SU-DHL-6 (cell line): ENCODE results near the gene KCTD17.

ENCODE experiments used
- H2AFZ ChIP-seq: fragments of 200-600 bp; sonication (generic); 2 replicates; pipeline ENCODE4 v1.6.1; 2014; ENCODE audit warnings: low read depth, mild to moderate bottlenecking, moderate library complexity, mixed read lengths, antibody characterized with exemption, low read length; ENCODE audit not compliant: severe bottlenecking
- H3F3A ChIP-seq: fragments of 200-600 bp; shearing (Covaris generic); 2 replicates; pipeline ENCODE4 v1.6.0; 2016; ENCODE audit warnings: antibody characterized with exemption, mild to moderate bottlenecking; ENCODE audit not compliant: insufficient read depth
- H3K27ac ChIP-seq: fragments of 200-600 bp; sonication (generic); 2 replicates; pipeline ENCODE4 v1.5.1; 2016; ENCODE audit warnings: low read depth, mild to moderate bottlenecking, low read length, moderate library complexity, mixed read lengths
- H3K27me3 ChIP-seq: fragments of 200-600 bp; sonication (generic), shearing (Covaris generic); 2 replicates; pipeline ENCODE4 v1.6.0; 2014; ENCODE audit warnings: mild to moderate bottlenecking, low read length
- H3K36me3 ChIP-seq: fragments of 200-600 bp; sonication (generic); 2 replicates; pipeline ENCODE4 v1.6.1; 2014; ENCODE audit warnings: mild to moderate bottlenecking, low read length, mixed read lengths
- H3K4me2 ChIP-seq: fragments of 300-600, 200-600 bp; shearing (Covaris generic), sonication (generic); 2 replicates; pipeline ENCODE4 v1.6.0; 2014; ENCODE audit warnings: low read length, low read depth, mild to moderate bottlenecking; ENCODE audit not compliant: poor library complexity, severe bottlenecking
- H3K4me3 ChIP-seq: fragments of 200-600 bp; sonication (generic); 2 replicates; pipeline ENCODE4 v1.5.1; 2014; ENCODE audit warnings: antibody characterized with exemption, low read length, mild to moderate bottlenecking, mixed read lengths; ENCODE audit not compliant: insufficient read depth, poor library complexity, severe bottlenecking
- H3K79me2 ChIP-seq: fragments of 200-600 bp; sonication (generic); 2 replicates; pipeline ENCODE4 v1.6.1; 2014; ENCODE audit warnings: mild to moderate bottlenecking, low read length, moderate library complexity; ENCODE audit not compliant: insufficient read depth
- H3K9ac ChIP-seq: fragments of 200-600 bp; sonication (generic); 2 replicates; pipeline ENCODE4 v1.7.0; 2014; ENCODE audit warnings: mild to moderate bottlenecking, low read length
- H3K9me2 ChIP-seq: fragments of 200-600 bp; sonication (generic); replicated peaks from 2 replicates; pipeline ENCODE4 v1.6.1; 2014; ENCODE audit warnings: low read length; ENCODE audit not compliant: insufficient read depth
- H3K9me3 ChIP-seq: fragments of 200-600 bp; sonication (generic); 2 replicates; pipeline ENCODE4 v1.6.1; 2014; ENCODE audit warnings: low read length, mixed read lengths; ENCODE audit not compliant: insufficient read depth
- H4K20me1 ChIP-seq: fragments of 200-600 bp; sonication (generic); 2 replicates; pipeline ENCODE4 v1.6.1; 2014; ENCODE audit warnings: low read depth, mild to moderate bottlenecking, antibody characterized with exemption, low read length, moderate library complexity, mixed read lengths
- CTCF ChIP-seq: fragments of 200-600 bp; sonication (generic); IDR thresholded peaks from one replicate; pipeline ENCODE4 v1.5.1; 2017; ENCODE audit warnings: antibody characterized with exemption, mild to moderate bottlenecking, low read length, moderate library complexity; ENCODE audit not compliant: insufficient read depth, poor library complexity, severe bottlenecking
- EZH2phosphoT487 ChIP-seq: fragments of 200-600 bp; sonication (generic), shearing (Covaris generic); conservative IDR thresholded peaks from 2 replicates; pipeline ENCODE4 v1.6.1; 2018; ENCODE audit warnings: mild to moderate bottlenecking, antibody characterized with exemption, low read length, moderate library complexity, mixed read lengths

KCTD17 gene

GRCh38 chr22:37026325-37026724 is 25.2 kb upstream of the KCTD17 start:
- Histone ChIP-seq H3K27me3 (no peaks in the 10 kb centered on the region), H3K36me3 (no peaks in the 10 kb centered on the region)

GRCh38 chr22:37027556-37027955 is 24.0 kb upstream of the KCTD17 start:
- Histone ChIP-seq H3K9ac (no peak overlapping the region), H3K9me2 (no peaks in the 10 kb centered on the region), H4K20me1 (no peaks in the 10 kb centered on the region), H3K27me3 (no peaks in the 10 kb centered on the region), H3K36me3 (no peaks in the 10 kb centered on the region), H3K27ac (no peak overlapping the region), H3K9me3 (no peaks in the 10 kb centered on the region), H3K79me2 (no peaks in the 10 kb centered on the region), H3K4me3 (no peak overlapping the region), H2AFZ (no peak overlapping the region), H3F3A (no peaks in the 10 kb centered on the region), H3K4me2 (no peak overlapping the region)
- no peak for TF ChIP-seq CTCF
- no peak for TF ChIP-seq EZH2phosphoT487

More at GRCh38 chr22:37026325-37026724, 25.2 kb upstream of the KCTD17 start:
- no peaks in the 10 kb centered on the region for H3K9me2 ChIP-seq
- no peaks in the 10 kb centered on the region for H4K20me1 ChIP-seq
- H3K79me2 ChIP-seq: no peaks in the 10 kb centered on the region
- no peak overlapping the region for H3K4me2 ChIP-seq
- no peak overlapping the region for H2AFZ ChIP-seq
- no peaks in the 10 kb centered on the region for H3K9me3 ChIP-seq
- no peaks in the 10 kb centered on the region for H3F3A ChIP-seq
- no peak overlapping the region for H3K27ac ChIP-seq
- H3K9ac ChIP-seq: no peak overlapping the region
- H3K4me3 ChIP-seq: no peak overlapping the region
- TF ChIP-seq CTCF (no peak), EZH2phosphoT487 (no peak)

- no peaks in the 10 kb centered on the region for H4K20me1 ChIP-seq
Observed at GRCh38 chr22:37028692-37029674, 22.6 kb upstream of the KCTD17 start.

More at GRCh38 chr22:37028692-37029674, 22.6 kb upstream of the KCTD17 start:
- H3K9me3 ChIP-seq: no peaks in the 10 kb centered on the region
- no peaks in the 10 kb centered on the region for H3K79me2 ChIP-seq
- H3K27me3 ChIP-seq: no peaks in the 10 kb centered on the region
- no peak overlapping the region for H3K4me2 ChIP-seq
- H3K27ac ChIP-seq: no peak overlapping the region
- TF ChIP-seq EZH2phosphoT487 (no peak), CTCF (no peak)
- H3K4me3 ChIP-seq: no peak overlapping the region
- no peaks in the 10 kb centered on the region for H3K36me3 ChIP-seq
- H3F3A ChIP-seq: no peaks in the 10 kb centered on the region
- H3K9ac ChIP-seq: no peak overlapping the region
- no peak overlapping the region for H2AFZ ChIP-seq
- no peaks in the 10 kb centered on the region for H3K9me2 ChIP-seq
